Natural killer cell (primary cell): ENCODE measurements around the gene ABCC2. TPM values are rescaled to one million over a fixed set of nuclear protein-coding genes. Genes with fewer than 3 reads are reported as not detected.

Source experiments
- ATAC-seq, 3 donors: fragments of 150-1000 bp in 2 of 3; fragments of 200-7000 bp in 1 of 3; cut with Tn5 transposase; 1 replicate in 1 of 3; 2 replicates in 2 of 3; pipeline ENCODE4 v1.10.0; 2021; ENCODE audit warnings: mild to moderate bottlenecking in 2 of 3, moderate library complexity in 2 of 3
- DNase-seq, 2 donors: peaks; one replicate each; pipeline versions ENCODE4 v3.0.0 to v3.0.0-alpha.2; 2013 to 2021; ENCODE audit warnings: mixed read lengths in 1 of 2
- H3K27ac ChIP-seq: one replicate; pipeline ENCODE4 v1.5.1; 2013; ENCODE audit warnings: mild to moderate bottlenecking, low read length
- H3K27me3 ChIP-seq: one replicate; pipeline ENCODE4 v1.6.1; 2013; ENCODE audit warnings: low read length; ENCODE audit not compliant: control insufficient read depth, insufficient read depth
- H3K36me3 ChIP-seq: one replicate; pipeline ENCODE4 v1.6.1; 2013; ENCODE audit warnings: low read length; ENCODE audit not compliant: control insufficient read depth, insufficient read depth
- H3K4me1 ChIP-seq: one replicate; pipeline ENCODE4 v1.6.1; 2013; ENCODE audit warnings: low read length; ENCODE audit not compliant: control insufficient read depth, insufficient read depth
- H3K4me3 ChIP-seq: one replicate; pipeline ENCODE4 v1.5.1; 2013; ENCODE audit warnings: low read length
- H3K9me3 ChIP-seq: one replicate; pipeline ENCODE4 v1.6.1; 2013; ENCODE audit warnings: low read length; ENCODE audit not compliant: control insufficient read depth, insufficient read depth
- H3K27ac Mint-ChIP-seq, 2 donors: one replicate each; pipeline ENCODE4 v1.8.0; 2022; ENCODE audit warnings: mild to moderate bottlenecking in 2 of 2, mixed read lengths in 2 of 2, moderate library complexity in 1 of 2
- H3K27me3 Mint-ChIP-seq, 2 donors: one replicate each; pipeline ENCODE4 v1.8.0; 2022; ENCODE audit warnings: low read depth in 2 of 2, mixed read lengths in 2 of 2
- H3K36me3 Mint-ChIP-seq: one replicate; pipeline ENCODE4 v1.8.0; 2022; ENCODE audit warnings: mixed read lengths
- H3K4me1 Mint-ChIP-seq, 2 donors: one replicate each; pipeline ENCODE4 v1.8.0; 2022; ENCODE audit warnings: mixed read lengths in 2 of 2
- H3K4me3 Mint-ChIP-seq: one replicate; pipeline ENCODE4 v1.8.0; 2022; ENCODE audit warnings: mild to moderate bottlenecking, moderate library complexity, mixed read lengths
- H3K9me3 Mint-ChIP-seq, 2 donors: one replicate each; pipeline ENCODE4 v1.8.0; 2022; ENCODE audit warnings: mixed read lengths in 2 of 2
- WGBS: methylation state at CpG from one replicate; pipeline ENCODE4 v1.1.7; 2013; ENCODE audit warnings: missing lambda C conversion rate; ENCODE audit not compliant: insufficient coverage; 5-methylcytosine and 5-hydroxymethylcytosine counted together
- intact Hi-C: fragments of 100-400 bp; cut with micrococcal nuclease; formaldehyde crosslinking; loops from one replicate; pipeline ENCODE4 v1.14.2; 2022
- total RNA-seq, 4 donors: library from RNA; stranded (reverse); fragments of 120-200 nt in 1 of 4; gene quantifications; one replicate each; pipeline versions ENCODE4 v1.2.3 to v1.2.4, GENCODE V29; 2013 to 2022
- TF ChIP-seq, protein P1 (sequence below): fragments of 200-600 bp; IDR thresholded peaks from one replicate; pipeline ENCODE4 v1.8.0; 2022; ENCODE audit warnings: antibody characterized with exemption

ABCC2 gene
- total RNA-seq, 3 donors from 2014 or later (not counting 1 experiment from before 2014, with no cell fraction given): 1.3 to 3.4 (median 2.7) TPM

DNA sequence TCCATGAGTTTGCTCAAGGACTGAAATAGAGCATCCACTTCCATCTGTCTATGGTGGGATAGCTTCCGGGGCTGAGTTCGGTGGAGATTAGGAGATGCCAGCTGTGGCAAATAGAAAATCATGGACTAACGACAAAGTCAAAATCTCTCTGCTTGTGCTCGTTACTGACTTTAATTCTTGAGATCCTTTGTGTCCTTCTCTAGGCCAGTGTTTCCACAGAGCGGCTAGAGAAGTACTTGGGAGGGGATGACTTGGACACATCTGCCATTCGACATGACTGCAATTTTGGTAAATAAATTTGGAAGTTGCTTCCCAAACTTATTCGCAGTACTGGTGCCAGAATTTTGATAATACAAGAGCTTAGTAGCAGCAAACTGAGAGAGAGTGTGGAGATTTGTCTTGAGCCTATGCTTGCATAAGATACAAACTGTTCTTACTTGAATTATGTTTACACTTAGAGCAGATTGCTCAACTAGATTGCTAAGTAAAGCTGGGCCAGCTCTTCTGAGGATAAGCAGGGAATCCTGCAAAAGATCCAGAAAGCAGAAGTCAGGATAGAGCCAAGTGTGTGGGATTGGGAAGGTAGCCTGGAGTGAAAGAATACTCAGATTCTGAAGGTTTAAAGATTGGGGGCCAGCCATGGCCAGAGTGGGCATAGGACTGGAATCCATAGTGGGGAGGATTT is 27.6 kb downstream of the ABCC2 start:
- H3K27me3 ChIP-seq: no peaks in the 10 kb centered on the region
- intact Hi-C loops: no loop called here
- H3K27ac Mint-ChIP-seq: no peak overlapping the region
- WGBS: 96% methylated on average over 7 of the region's 7 CpGs
- peaks cover 0 to 2% of the 10 kb centered on the region in 2 donors for H3K27me3 Mint-ChIP-seq
- no peaks in the 10 kb centered on the region for H3K36me3 Mint-ChIP-seq
- H3K36me3 ChIP-seq: no peaks in the 10 kb centered on the region
- no peak overlapping the region for H3K4me3 Mint-ChIP-seq
- no peaks in the 10 kb centered on the region for H3K9me3 Mint-ChIP-seq
- TF ChIP-seq, protein P1, sequence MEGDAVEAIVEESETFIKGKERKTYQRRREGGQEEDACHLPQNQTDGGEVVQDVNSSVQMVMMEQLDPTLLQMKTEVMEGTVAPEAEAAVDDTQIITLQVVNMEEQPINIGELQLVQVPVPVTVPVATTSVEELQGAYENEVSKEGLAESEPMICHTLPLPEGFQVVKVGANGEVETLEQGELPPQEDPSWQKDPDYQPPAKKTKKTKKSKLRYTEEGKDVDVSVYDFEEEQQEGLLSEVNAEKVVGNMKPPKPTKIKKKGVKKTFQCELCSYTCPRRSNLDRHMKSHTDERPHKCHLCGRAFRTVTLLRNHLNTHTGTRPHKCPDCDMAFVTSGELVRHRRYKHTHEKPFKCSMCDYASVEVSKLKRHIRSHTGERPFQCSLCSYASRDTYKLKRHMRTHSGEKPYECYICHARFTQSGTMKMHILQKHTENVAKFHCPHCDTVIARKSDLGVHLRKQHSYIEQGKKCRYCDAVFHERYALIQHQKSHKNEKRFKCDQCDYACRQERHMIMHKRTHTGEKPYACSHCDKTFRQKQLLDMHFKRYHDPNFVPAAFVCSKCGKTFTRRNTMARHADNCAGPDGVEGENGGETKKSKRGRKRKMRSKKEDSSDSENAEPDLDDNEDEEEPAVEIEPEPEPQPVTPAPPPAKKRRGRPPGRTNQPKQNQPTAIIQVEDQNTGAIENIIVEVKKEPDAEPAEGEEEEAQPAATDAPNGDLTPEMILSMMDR: no peak
- H3K27ac ChIP-seq: no peak overlapping the region
- H3K9me3 ChIP-seq: no peaks in the 10 kb centered on the region
- H3K4me3 ChIP-seq: no peak overlapping the region
- no peaks in the 10 kb centered on the region for H3K4me1 ChIP-seq
- no peak for DNase-seq
- ATAC-seq: no peak
- no peaks in the 10 kb centered on the region for H3K4me1 Mint-ChIP-seq

- H3K27ac Mint-ChIP-seq: no peak overlapping the region
- ATAC-seq: no peak
Measured at GRCh38 chr10:99812177-99812576, 29.7 kb downstream of the ABCC2 start.

GRCh38 chr10:99814143-99814542 is 31.7 kb downstream of the ABCC2 start:
- no peak for DNase-seq
- Mint-ChIP-seq H3K27ac (no peak overlapping the region), H3K4me1 (no peaks in the 10 kb centered on the region), H3K9me3 (no peaks in the 10 kb centered on the region), H3K27me3 (peaks cover 0 to 2% of the 10 kb centered on the region in 2 donors), H3K36me3 (no peaks in the 10 kb centered on the region), H3K4me3 (no peak overlapping the region)
- TF ChIP-seq, protein P1: no peak
- no peaks in the 10 kb centered on the region for H3K36me3 ChIP-seq
- no peaks in the 10 kb centered on the region for H3K4me1 ChIP-seq
- H3K27ac ChIP-seq: no peak overlapping the region
- intact Hi-C loops: no loop called here
- no peak overlapping the region for H3K4me3 ChIP-seq
- peak in 1 of 3 donors; percentile 35 for ATAC-seq
- H3K27me3 ChIP-seq: no peaks in the 10 kb centered on the region
- WGBS: no CpG with 5 or more reads among the region's 8 CpGs
- no peaks in the 10 kb centered on the region for H3K9me3 ChIP-seq

More at GRCh38 chr10:99812177-99812576, 29.7 kb downstream of the ABCC2 start:
- peaks cover 0 to 2% of the 10 kb centered on the region in 2 donors for H3K27me3 Mint-ChIP-seq
- TF ChIP-seq, protein P1: no peak
- 89% methylated on average over 2 of the region's 2 CpGs for WGBS
- Histone ChIP-seq H3K27me3 (no peaks in the 10 kb centered on the region), H3K9me3 (no peaks in the 10 kb centered on the region), H3K36me3 (no peaks in the 10 kb centered on the region), H3K4me3 (no peak overlapping the region), H3K4me1 (no peaks in the 10 kb centered on the region), H3K27ac (no peak overlapping the region)
- H3K4me1 Mint-ChIP-seq: no peaks in the 10 kb centered on the region
- intact Hi-C loops: no loop called here
- no peaks in the 10 kb centered on the region for H3K36me3 Mint-ChIP-seq
- H3K4me3 Mint-ChIP-seq: no peak overlapping the region
- DNase-seq: no peak
- H3K9me3 Mint-ChIP-seq: no peaks in the 10 kb centered on the region

- DNase-seq (no peak), ATAC-seq (no peak)
- H3K27me3 Mint-ChIP-seq: no peaks in the 10 kb centered on the region
- H3K9me3 ChIP-seq: no peaks in the 10 kb centered on the region
- no peaks in the 10 kb centered on the region for H3K4me1 Mint-ChIP-seq
- no peak overlapping the region for H3K4me3 Mint-ChIP-seq
- intact Hi-C loops: no loop called here
- no peaks in the 10 kb centered on the region for H3K4me1 ChIP-seq
- no peaks in the 10 kb centered on the region for H3K36me3 Mint-ChIP-seq
- H3K9me3 Mint-ChIP-seq: no peaks in the 10 kb centered on the region
- WGBS: 93% methylated on average over 2 of the region's 2 CpGs
- no peaks in the 10 kb centered on the region for H3K36me3 ChIP-seq
- H3K27me3 ChIP-seq: no peaks in the 10 kb centered on the region
- no peak overlapping the region for H3K4me3 ChIP-seq
- H3K27ac ChIP-seq: no peak overlapping the region
- TF ChIP-seq, protein P1: no peak
- H3K27ac Mint-ChIP-seq: no peak overlapping the region
Measured at GRCh38 chr10:99815621-99816020, 33.2 kb downstream of the ABCC2 start.
